ENCODE measurements around the gene RASA1. TPM values are rescaled to one million over a fixed set of nuclear protein-coding genes. Genes with fewer than 3 reads are reported as not detected.
"Not testable (repeated sequence)": the region's sequence is repeated elsewhere in the genome, so short reads cannot be mapped to it uniquely, and the experiment has no call there.

Gene RASA1
- total and polyA plus RNA-seq, 2 experiments from 2014 or later: 9.3 to 35.0 TPM

GRCh38 chr5:87270888-87271287, 3.2 kb downstream of the RASA1 start:
- not testable (repeated sequence) for H3K4me3 Mint-ChIP-seq; H3K27ac ChIP-seq (ENCODE audit: low read depth); DNase-seq (ENCODE audit: low spot score); H3K27ac Mint-ChIP-seq; H3K4me3 ChIP-seq; H3K9me3 Mint-ChIP-seq; H3F3A ChIP-seq (replicated peaks; ENCODE audit: low read depth); H3K9me2 ChIP-seq (ENCODE audit: insufficient read depth); ATAC-seq; H3K36me3 ChIP-seq (ENCODE audit: insufficient read depth); H2AFZ ChIP-seq; H3K4me2 ChIP-seq
- H3K4me1 ChIP-seq (ENCODE audit: insufficient read depth): peaks cover 21% of the 10 kb centered on the region
- Mint-ChIP-seq H3K27me3 (ENCODE audit: insufficient read depth, low read depth, poor library complexity) (peaks cover 14% of the 10 kb centered on the region), H3K4me1 (peaks cover 23% of the 10 kb centered on the region), H3K36me3 (ENCODE audit: low read depth) (peaks cover 11% of the 10 kb centered on the region; the same call in 2 of the 3 replicates)
- H4K20me1 ChIP-seq (replicated peaks; ENCODE audit: insufficient read depth): peaks cover 34% of the 10 kb centered on the region
- H3K79me2 ChIP-seq (replicated peaks; ENCODE audit: insufficient read depth): peaks cover 72% of the 10 kb centered on the region
- peaks cover 11% of the 10 kb centered on the region for H3K27me3 ChIP-seq (ENCODE audit: insufficient read depth)

GRCh38 chr5:87276655-87277054, 9.0 kb downstream of the RASA1 start:
- no peaks in the 10 kb centered on the region; the same call in 2 of the 3 replicates for H3K9me3 Mint-ChIP-seq
- peaks cover 37% of the 10 kb centered on the region; the same call in 2 of the 3 replicates for H3K36me3 Mint-ChIP-seq (ENCODE audit: low read depth)
- H3K27ac ChIP-seq (ENCODE audit: low read depth): no peak overlapping the region
- no peaks in the 10 kb centered on the region for H3K9me2 ChIP-seq (ENCODE audit: insufficient read depth)
- peaks cover 100% of the 10 kb centered on the region for H3K79me2 ChIP-seq (replicated peaks; ENCODE audit: insufficient read depth)
- H2AFZ ChIP-seq: no peak overlapping the region
- peaks cover 38% of the 10 kb centered on the region for H4K20me1 ChIP-seq (replicated peaks; ENCODE audit: insufficient read depth)
- no peaks in the 10 kb centered on the region; the same call in 1 of the 3 replicates for H3K4me1 Mint-ChIP-seq
- ATAC-seq (no peak), DNase-seq (ENCODE audit: low spot score) (no peak)
- H3F3A ChIP-seq (replicated peaks; ENCODE audit: low read depth): no peaks in the 10 kb centered on the region
- H3K4me1 ChIP-seq (ENCODE audit: insufficient read depth): no peaks in the 10 kb centered on the region
- H3K27me3 Mint-ChIP-seq (ENCODE audit: insufficient read depth, low read depth, poor library complexity): peaks cover 2% of the 10 kb centered on the region
- no peak overlapping the region for H3K4me3 Mint-ChIP-seq
- H3K27ac Mint-ChIP-seq: no peak overlapping the region
- no peak for TF ChIP-seq NANOG (IDR thresholded peaks at IDR 0.05; ENCODE audit: borderline replicate concordance)
- no peak for TF ChIP-seq CTCF (conservative IDR thresholded peaks at IDR 0.05; ENCODE audit: low read depth in 2 of 2)
- no peak for TF ChIP-seq ZNF114 (CRISPR knock-in tag; IDR thresholded peaks at IDR 0.05)
- H3K27me3 ChIP-seq (ENCODE audit: insufficient read depth): no peaks in the 10 kb centered on the region
- no peak overlapping the region for H3K4me3 ChIP-seq
- H3K4me2 ChIP-seq: no peak overlapping the region
- H3K36me3 ChIP-seq (ENCODE audit: insufficient read depth): no peaks in the 10 kb centered on the region

GRCh38 chr5:87277279-87277835, 9.7 kb downstream of the RASA1 start:
- Histone ChIP-seq H3K4me3 (no peak overlapping the region), H3K36me3 (ENCODE audit: insufficient read depth) (no peaks in the 10 kb centered on the region), H3K9me2 (ENCODE audit: insufficient read depth) (no peaks in the 10 kb centered on the region), H3F3A (replicated peaks; ENCODE audit: low read depth) (no peaks in the 10 kb centered on the region), H2AFZ (no peak overlapping the region), H3K27ac (ENCODE audit: low read depth) (no peak overlapping the region), H3K79me2 (replicated peaks; ENCODE audit: insufficient read depth) (peaks cover 100% of the 10 kb centered on the region), H3K4me2 (no peak overlapping the region), H3K4me1 (ENCODE audit: insufficient read depth) (no peaks in the 10 kb centered on the region), H4K20me1 (replicated peaks; ENCODE audit: insufficient read depth) (peaks cover 31% of the 10 kb centered on the region), H3K27me3 (ENCODE audit: insufficient read depth) (no peaks in the 10 kb centered on the region)
- Mint-ChIP-seq H3K27me3 (ENCODE audit: insufficient read depth, low read depth, poor library complexity) (peaks cover 2% of the 10 kb centered on the region), H3K9me3 (no peaks in the 10 kb centered on the region; the same call in 2 of the 3 replicates), H3K4me1 (no peaks in the 10 kb centered on the region; the same call in 1 of the 3 replicates), H3K36me3 (ENCODE audit: low read depth) (peaks cover 37% of the 10 kb centered on the region; the same call in 2 of the 3 replicates), H3K27ac (no peak overlapping the region), H3K4me3 (no peak overlapping the region)
- TF ChIP-seq EZH2phosphoT487 (IDR thresholded peaks at IDR 0.05; ENCODE audit: unreplicated experiment): no peak
- no peak for TF ChIP-seq POLR2AphosphoS5 (IDR thresholded peaks at IDR 0.05; ENCODE audit: low read depth)
- no peak for TF ChIP-seq ZNF462 (CRISPR knock-in tag; IDR thresholded peaks at IDR 0.05)
- TF ChIP-seq ETS1 (IDR thresholded peaks at IDR 0.05): no peak
- TF ChIP-seq ZNF114 (CRISPR knock-in tag; IDR thresholded peaks at IDR 0.05): no peak
- no peak for ATAC-seq
- DNase-seq (ENCODE audit: low spot score): no peak
